ENCODE results near the gene DDC.

GRCh38 chr7:50588937-50589336 lies 23.7 kb upstream of the DDC start:
- TF ChIP-seq CTCF (IDR thresholded peaks at IDR 0.05) (no peak), POLR2A (IDR thresholded peaks at IDR 0.05) (no peak)
